Measurements from ENCODE around the gene TMEM114. TPM values are rescaled to one million over a fixed set of nuclear protein-coding genes. Genes with fewer than 3 reads are reported as not detected.

The TMEM114 gene
- total RNA-seq, 1 experiment from 2014 or later = not detected

GRCh38 chr16:8595783-8596182 is 5.5 kb upstream of the TMEM114 start:
- BruUV-seq (replicated peaks) = no TSS peak
- H3K27ac Mint-ChIP-seq (ENCODE audit: unreplicated experiment) = no peak overlapping the region

DNA sequence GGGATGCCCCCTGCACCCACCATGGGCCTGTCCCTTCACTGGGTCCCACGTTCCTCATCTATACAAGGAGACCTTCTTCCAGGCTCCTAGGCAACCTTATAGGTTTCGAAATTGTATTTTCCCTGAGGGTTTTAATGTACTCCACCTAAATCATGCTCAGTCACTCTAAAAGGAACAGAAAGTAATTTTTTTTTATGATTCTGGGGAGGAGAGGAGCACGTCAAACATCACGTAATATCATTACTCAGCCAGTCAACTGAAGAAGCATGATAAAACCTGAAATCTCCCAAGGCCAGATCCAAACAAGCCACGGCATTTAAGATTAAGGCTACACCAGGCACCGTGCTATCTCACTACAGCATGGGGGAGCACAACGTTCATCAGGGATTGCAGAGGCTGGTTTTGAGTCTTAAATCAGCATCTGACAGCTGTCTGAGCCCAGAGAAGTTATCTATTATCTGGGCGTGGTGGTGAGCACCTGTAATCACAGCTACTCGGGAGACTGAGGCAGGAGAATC is 3.9 kb upstream of the TMEM114 start:
- no peak overlapping the region for H3K4me3 Mint-ChIP-seq (ENCODE audit: low read depth, unreplicated experiment)
- H3K36me3 Mint-ChIP-seq (ENCODE audit: insufficient read depth, unreplicated experiment) = no peaks in the 10 kb centered on the region
- no peaks in the 10 kb centered on the region for H3K9me3 Mint-ChIP-seq (ENCODE audit: low read depth, unreplicated experiment)
- no peaks in the 10 kb centered on the region for H3K4me1 Mint-ChIP-seq (ENCODE audit: low read depth, unreplicated experiment)
- intact Hi-C loops (cut with micrococcal nuclease; ENCODE audit: unreplicated experiment) = no loop called here
- peaks cover 33% of the 10 kb centered on the region for H3K27me3 Mint-ChIP-seq (ENCODE audit: unreplicated experiment)
- no peak overlapping the region for H3K27ac Mint-ChIP-seq (ENCODE audit: unreplicated experiment)
- BruUV-seq (replicated peaks) = no TSS peak
- DNase-seq = no peak
- CTCF ChIA-PET = no interaction called here
- TF ChIP-seq, protein P1, sequence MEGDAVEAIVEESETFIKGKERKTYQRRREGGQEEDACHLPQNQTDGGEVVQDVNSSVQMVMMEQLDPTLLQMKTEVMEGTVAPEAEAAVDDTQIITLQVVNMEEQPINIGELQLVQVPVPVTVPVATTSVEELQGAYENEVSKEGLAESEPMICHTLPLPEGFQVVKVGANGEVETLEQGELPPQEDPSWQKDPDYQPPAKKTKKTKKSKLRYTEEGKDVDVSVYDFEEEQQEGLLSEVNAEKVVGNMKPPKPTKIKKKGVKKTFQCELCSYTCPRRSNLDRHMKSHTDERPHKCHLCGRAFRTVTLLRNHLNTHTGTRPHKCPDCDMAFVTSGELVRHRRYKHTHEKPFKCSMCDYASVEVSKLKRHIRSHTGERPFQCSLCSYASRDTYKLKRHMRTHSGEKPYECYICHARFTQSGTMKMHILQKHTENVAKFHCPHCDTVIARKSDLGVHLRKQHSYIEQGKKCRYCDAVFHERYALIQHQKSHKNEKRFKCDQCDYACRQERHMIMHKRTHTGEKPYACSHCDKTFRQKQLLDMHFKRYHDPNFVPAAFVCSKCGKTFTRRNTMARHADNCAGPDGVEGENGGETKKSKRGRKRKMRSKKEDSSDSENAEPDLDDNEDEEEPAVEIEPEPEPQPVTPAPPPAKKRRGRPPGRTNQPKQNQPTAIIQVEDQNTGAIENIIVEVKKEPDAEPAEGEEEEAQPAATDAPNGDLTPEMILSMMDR (IDR thresholded peaks at IDR 0.05; ENCODE audit: unreplicated experiment) = no peak

More at GRCh38 chr16:8595783-8596182, 5.5 kb upstream of the TMEM114 start:
- Mint-ChIP-seq H3K4me3 (ENCODE audit: low read depth, unreplicated experiment) (no peak overlapping the region), H3K36me3 (ENCODE audit: insufficient read depth, unreplicated experiment) (no peaks in the 10 kb centered on the region), H3K9me3 (ENCODE audit: low read depth, unreplicated experiment) (no peaks in the 10 kb centered on the region), H3K4me1 (ENCODE audit: low read depth, unreplicated experiment) (no peaks in the 10 kb centered on the region), H3K27me3 (ENCODE audit: unreplicated experiment) (peaks cover 49% of the 10 kb centered on the region)
- CTCF ChIA-PET = no interaction called here
- TF ChIP-seq, protein P1 (IDR thresholded peaks at IDR 0.05; ENCODE audit: unreplicated experiment) = no peak
- intact Hi-C loops (cut with micrococcal nuclease; ENCODE audit: unreplicated experiment) = no loop called here
- DNase-seq = no peak

- intact Hi-C loops (cut with micrococcal nuclease; ENCODE audit: unreplicated experiment) = no loop called here
- Mint-ChIP-seq H3K4me1 (ENCODE audit: low read depth, unreplicated experiment) (no peaks in the 10 kb centered on the region), H3K4me3 (ENCODE audit: low read depth, unreplicated experiment) (no peak overlapping the region), H3K27ac (ENCODE audit: unreplicated experiment) (no peak overlapping the region), H3K36me3 (ENCODE audit: insufficient read depth, unreplicated experiment) (no peaks in the 10 kb centered on the region), H3K27me3 (ENCODE audit: unreplicated experiment) (peaks cover 9% of the 10 kb centered on the region), H3K9me3 (ENCODE audit: low read depth, unreplicated experiment) (no peaks in the 10 kb centered on the region)
- TF ChIP-seq, protein P1 (IDR thresholded peaks at IDR 0.05; ENCODE audit: unreplicated experiment) = no peak
- DNase-seq = no peak
- no TSS peak for BruUV-seq (replicated peaks)
- CTCF ChIA-PET = no interaction called here
These were observed 1.1 kb upstream of the TMEM114 start for GRCh38 chr16:8591451-8591850.

DNA sequence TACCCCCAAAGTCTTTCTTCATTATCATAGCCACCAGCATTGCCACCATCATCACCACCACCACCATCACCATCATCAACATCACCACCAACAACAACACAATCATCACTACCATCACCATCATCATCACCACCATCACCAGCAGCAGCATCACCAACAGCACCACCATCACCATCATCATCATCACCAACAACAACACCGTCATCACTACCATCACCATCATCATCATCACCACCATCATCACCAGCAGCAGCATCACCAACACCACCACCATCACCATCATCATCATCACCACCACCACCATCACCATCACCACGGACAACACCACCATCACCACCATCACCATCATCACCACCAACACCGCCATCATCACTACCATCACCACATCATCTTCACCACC is 500 bp upstream of the TMEM114 start:
- H3K36me3 Mint-ChIP-seq (ENCODE audit: insufficient read depth, unreplicated experiment) = no peaks in the 10 kb centered on the region
- no peaks in the 10 kb centered on the region for H3K9me3 Mint-ChIP-seq (ENCODE audit: low read depth, unreplicated experiment)
- TF ChIP-seq, protein P1 (IDR thresholded peaks at IDR 0.05; ENCODE audit: unreplicated experiment) = no peak
- no TSS peak for BruUV-seq (replicated peaks)
- no peaks in the 10 kb centered on the region for H3K4me1 Mint-ChIP-seq (ENCODE audit: low read depth, unreplicated experiment)
- no peak overlapping the region for H3K4me3 Mint-ChIP-seq (ENCODE audit: low read depth, unreplicated experiment)
- DNase-seq = no peak
- intact Hi-C loops (cut with micrococcal nuclease; ENCODE audit: unreplicated experiment) = no loop called here
- H3K27me3 Mint-ChIP-seq (ENCODE audit: unreplicated experiment) = peaks cover 6% of the 10 kb centered on the region
- H3K27ac Mint-ChIP-seq (ENCODE audit: unreplicated experiment) = no peak overlapping the region
- CTCF ChIA-PET = no interaction called here
